Measurements from ENCODE around the gene NKAIN2. TPM values are rescaled to one million over a fixed set of nuclear protein-coding genes. Genes with fewer than 3 reads are reported as not detected.

NKAIN2 gene
- polyA plus RNA-seq, 1 donor (not counting 4 experiments of a cell fraction or from before 2014, with no cell fraction given): 0.13 TPM

GRCh38 chr6:123844011-123844410, 40.3 kb downstream of the NKAIN2 start:
- dilution Hi-C loops (cut with MboI; ENCODE audit: extremely low pct_ligation_motif_present, low sequenced_read_pairs): no loop called here
- Histone ChIP-seq H3K27ac (ENCODE audit: control insufficient read depth, insufficient read depth, low read length) (no peak overlapping the region), H3K4me1 (ENCODE audit: control insufficient read depth, extremely low read depth, insufficient read depth, low read length) (no peaks in the 10 kb centered on the region), H2AFZ (ENCODE audit: control insufficient read depth, low read length) (no peak overlapping the region), H3K79me2 (ENCODE audit: control insufficient read depth, insufficient read depth, low read length) (no peaks in the 10 kb centered on the region), H3K27me3 (ENCODE audit: control insufficient read depth, extremely low read depth, insufficient read depth, low read length) (no peaks in the 10 kb centered on the region), H3K36me3 (ENCODE audit: control insufficient read depth in 2 of 2, extremely low read depth in 1 of 2, insufficient read depth in 2 of 2, low read length in 2 of 2) (no peaks in the 10 kb centered on the region), H4K20me1 (ENCODE audit: control insufficient read depth, extremely low read depth, insufficient read depth, low read length) (no peaks in the 10 kb centered on the region), H3K4me2 (ENCODE audit: control insufficient read depth, extremely low read depth, insufficient read depth, low read depth, low read length) (no peak overlapping the region), H3K9me1 (ENCODE audit: control insufficient read depth, extremely low read depth, insufficient read depth, low read length) (no peaks in the 10 kb centered on the region), H3K9me3 (ENCODE audit: control insufficient read depth, low read depth, low read length) (no peaks in the 10 kb centered on the region), H3K4me3 (ENCODE audit: control insufficient read depth in 2 of 3, extremely low read depth in 1 of 3, insufficient read depth in 2 of 3, low read depth in 1 of 3, low read length in 3 of 3) (no peak overlapping the region), H3K9ac (ENCODE audit: control insufficient read depth, extremely low read depth, insufficient read depth, low read length) (no peak overlapping the region)
- FAIRE-seq (no peak), DNase-seq (ENCODE audit: low read depth, low spot score) (no peak)
- TF ChIP-seq EZH2 (IDR thresholded peaks at IDR 0.05; ENCODE audit: low read length) (no peak), CTCF (optimal IDR thresholded peaks at IDR 0.05 in 1 of 3, IDR thresholded peaks at IDR 0.05 in 1 of 3, conservative IDR thresholded peaks at IDR 0.05 in 1 of 3; ENCODE audit: extremely low read depth in 1 of 3, insufficient read depth in 2 of 3, low read length in 3 of 3) (no peak)

DNA sequence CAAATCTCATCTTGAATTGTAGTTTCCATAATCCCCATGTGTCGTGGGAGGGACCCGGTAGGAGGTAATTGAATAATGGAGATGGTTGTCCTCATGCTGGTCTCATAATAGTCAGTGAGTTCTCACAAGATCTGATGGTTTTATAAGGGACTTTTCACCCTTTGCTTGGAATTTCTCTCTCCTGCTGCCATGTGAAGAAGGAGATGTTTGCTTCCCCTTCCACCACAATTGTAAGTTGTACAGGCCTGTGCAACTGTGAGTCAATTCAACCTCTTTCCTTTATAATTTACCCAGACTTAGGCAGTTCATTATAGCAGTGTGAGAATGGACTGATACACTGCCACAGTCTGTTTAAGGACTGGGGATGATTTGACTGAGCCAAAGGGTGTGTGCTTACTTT, 44.7 kb downstream of the NKAIN2 start:
- Histone ChIP-seq H3K27me3 (ENCODE audit: control insufficient read depth, extremely low read depth, insufficient read depth, low read length) (no peaks in the 10 kb centered on the region), H3K9me3 (ENCODE audit: control insufficient read depth, low read depth, low read length) (no peaks in the 10 kb centered on the region), H2AFZ (ENCODE audit: control insufficient read depth, low read length) (no peak overlapping the region), H3K9ac (ENCODE audit: control insufficient read depth, extremely low read depth, insufficient read depth, low read length) (no peak overlapping the region), H3K4me2 (ENCODE audit: control insufficient read depth, extremely low read depth, insufficient read depth, low read depth, low read length) (no peak overlapping the region), H3K79me2 (ENCODE audit: control insufficient read depth, insufficient read depth, low read length) (no peaks in the 10 kb centered on the region), H3K27ac (ENCODE audit: control insufficient read depth, insufficient read depth, low read length) (no peak overlapping the region), H3K9me1 (ENCODE audit: control insufficient read depth, extremely low read depth, insufficient read depth, low read length) (no peaks in the 10 kb centered on the region), H3K4me3 (ENCODE audit: control insufficient read depth in 2 of 3, extremely low read depth in 1 of 3, insufficient read depth in 2 of 3, low read depth in 1 of 3, low read length in 3 of 3) (no peak overlapping the region), H3K4me1 (ENCODE audit: control insufficient read depth, extremely low read depth, insufficient read depth, low read length) (no peaks in the 10 kb centered on the region), H3K36me3 (ENCODE audit: control insufficient read depth in 2 of 2, extremely low read depth in 1 of 2, insufficient read depth in 2 of 2, low read length in 2 of 2) (no peaks in the 10 kb centered on the region), H4K20me1 (ENCODE audit: control insufficient read depth, extremely low read depth, insufficient read depth, low read length) (no peaks in the 10 kb centered on the region)
- no peak for DNase-seq (ENCODE audit: low read depth, low spot score)
- no peak for FAIRE-seq
- dilution Hi-C loops (cut with MboI; ENCODE audit: extremely low pct_ligation_motif_present, low sequenced_read_pairs): no loop called here
- TF ChIP-seq EZH2 (IDR thresholded peaks at IDR 0.05; ENCODE audit: low read length) (no peak), CTCF (optimal IDR thresholded peaks at IDR 0.05 in 1 of 3, IDR thresholded peaks at IDR 0.05 in 1 of 3, conservative IDR thresholded peaks at IDR 0.05 in 1 of 3; ENCODE audit: extremely low read depth in 1 of 3, insufficient read depth in 2 of 3, low read length in 3 of 3) (no peak)
